ENCODE results near the gene SYNGR3.

DNA sequence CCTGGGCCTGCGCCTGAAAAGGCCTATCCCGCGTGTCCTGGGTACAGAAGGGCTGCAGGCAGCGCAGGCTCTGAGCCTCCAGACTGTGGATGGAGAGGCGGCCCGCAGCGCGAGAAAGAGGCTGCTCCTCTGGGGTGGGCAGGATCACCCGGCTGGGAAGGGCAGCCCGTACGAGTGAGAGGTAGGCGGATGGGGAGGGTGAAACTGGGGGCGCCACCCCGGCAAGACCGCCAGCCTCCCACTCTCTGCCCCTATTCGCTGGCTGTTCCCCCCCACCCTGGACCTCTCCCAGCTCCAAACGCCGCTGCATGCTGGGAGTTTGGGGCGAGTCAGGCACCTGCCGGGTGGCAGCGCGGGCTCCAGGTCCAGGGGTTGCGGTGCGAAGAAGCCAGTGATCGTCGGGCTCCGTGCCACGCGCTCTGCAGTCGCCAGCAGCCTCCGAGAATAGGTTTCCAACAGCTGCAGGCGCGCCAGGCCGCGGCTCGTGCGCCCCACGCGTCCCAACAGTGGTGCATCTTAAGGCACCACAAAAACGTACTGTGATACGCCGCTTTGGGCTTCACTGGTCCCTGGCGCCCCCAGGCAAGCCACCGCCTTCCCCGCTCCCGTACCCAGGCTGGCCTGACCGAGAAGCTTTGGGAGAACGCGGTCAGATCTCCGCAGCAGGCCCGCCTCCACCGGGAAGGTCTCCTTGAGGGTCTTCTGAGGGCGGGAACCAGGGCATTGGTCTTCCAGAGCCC lies 9.6 kb upstream of the SYNGR3 start:
- TF ChIP-seq, protein P1, sequence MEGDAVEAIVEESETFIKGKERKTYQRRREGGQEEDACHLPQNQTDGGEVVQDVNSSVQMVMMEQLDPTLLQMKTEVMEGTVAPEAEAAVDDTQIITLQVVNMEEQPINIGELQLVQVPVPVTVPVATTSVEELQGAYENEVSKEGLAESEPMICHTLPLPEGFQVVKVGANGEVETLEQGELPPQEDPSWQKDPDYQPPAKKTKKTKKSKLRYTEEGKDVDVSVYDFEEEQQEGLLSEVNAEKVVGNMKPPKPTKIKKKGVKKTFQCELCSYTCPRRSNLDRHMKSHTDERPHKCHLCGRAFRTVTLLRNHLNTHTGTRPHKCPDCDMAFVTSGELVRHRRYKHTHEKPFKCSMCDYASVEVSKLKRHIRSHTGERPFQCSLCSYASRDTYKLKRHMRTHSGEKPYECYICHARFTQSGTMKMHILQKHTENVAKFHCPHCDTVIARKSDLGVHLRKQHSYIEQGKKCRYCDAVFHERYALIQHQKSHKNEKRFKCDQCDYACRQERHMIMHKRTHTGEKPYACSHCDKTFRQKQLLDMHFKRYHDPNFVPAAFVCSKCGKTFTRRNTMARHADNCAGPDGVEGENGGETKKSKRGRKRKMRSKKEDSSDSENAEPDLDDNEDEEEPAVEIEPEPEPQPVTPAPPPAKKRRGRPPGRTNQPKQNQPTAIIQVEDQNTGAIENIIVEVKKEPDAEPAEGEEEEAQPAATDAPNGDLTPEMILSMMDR (IDR thresholded peaks at IDR 0.05) = no peak
- no peak for TF ChIP-seq POLR2A (IDR thresholded peaks at IDR 0.05)
